HG03442 (cell line): ENCODE data around the gene RBM18.

Experiments used
- ATAC-seq: cut with Tn5 transposase; IDR thresholded peaks from one replicate; pipeline ENCODE4 v1.9.1; 2021; ENCODE audit warnings: mild to moderate bottlenecking, moderate library complexity; ENCODE audit not compliant: unreplicated experiment

Gene RBM18

DNA sequence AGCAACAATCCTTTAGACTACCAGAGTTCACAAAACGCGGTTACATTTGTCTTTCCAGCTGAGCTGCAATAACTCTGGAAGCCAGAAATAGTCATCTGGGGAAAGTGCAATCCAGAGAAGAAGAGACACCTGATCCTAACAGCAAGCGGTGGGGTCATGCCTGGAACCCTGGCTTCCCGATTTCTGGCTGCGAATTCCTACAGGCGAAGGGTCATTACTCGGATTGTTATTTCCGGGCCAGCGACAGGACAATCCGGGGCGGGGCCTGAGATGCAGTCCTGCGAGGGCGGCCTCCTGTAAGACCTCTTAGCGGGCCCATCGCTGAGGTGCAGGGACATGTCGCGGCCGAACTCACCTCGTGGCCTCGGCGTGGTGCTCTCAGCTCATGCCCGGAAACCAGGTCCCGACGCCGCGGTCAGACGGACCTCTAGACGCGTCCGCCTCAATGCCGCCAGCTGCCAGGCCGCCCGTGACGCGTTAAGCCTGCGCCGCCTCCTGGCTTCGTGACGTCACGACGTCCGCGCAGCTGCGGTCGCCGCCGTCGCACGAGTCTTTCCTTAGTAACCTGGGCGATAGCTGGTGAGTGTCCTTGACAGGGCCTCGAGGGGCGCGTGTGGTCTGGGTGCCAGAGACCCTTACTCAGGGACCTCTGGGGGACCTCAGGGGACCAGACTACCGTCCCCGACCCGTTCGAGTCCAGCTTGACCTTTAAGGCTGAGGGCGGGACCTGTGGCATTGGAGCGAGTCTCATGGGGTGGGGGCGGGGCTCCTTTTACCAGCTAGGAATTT is at the start of gene RBM18, which contains the start of gene MRRF:
Gene RBM18, minus strand, starts transcription at position 481 of the 789 bp plus-strand sequence. CDS start 3,348 bp downstream, outside the sequence.
Gene MRRF, plus strand, starts transcription at position 523 of the 789 bp plus-strand sequence. CDS start 6,010 bp downstream, outside the sequence.
- ATAC-seq, result peak; percentile 80

DNA sequence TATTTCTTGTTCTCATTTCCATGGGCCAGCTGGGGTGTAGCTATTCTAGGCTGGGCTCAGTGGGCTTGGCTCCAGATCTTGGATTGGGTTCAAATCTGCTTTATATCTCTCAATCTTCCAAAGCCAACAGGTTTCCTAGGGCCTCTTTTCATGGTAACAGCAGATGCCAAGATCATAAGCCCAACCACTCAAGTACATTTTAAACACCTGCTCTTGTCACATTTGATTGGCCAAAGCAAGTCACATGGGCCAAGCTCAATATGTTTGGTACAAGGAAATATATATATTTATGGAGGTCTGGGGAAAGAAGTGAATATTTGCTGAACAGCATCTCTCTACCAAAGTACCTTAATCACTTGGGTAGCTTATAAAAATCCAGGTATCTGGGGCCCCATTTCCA is 49.5 kb upstream of the RBM18 start:
- no peak for ATAC-seq

GRCh38 chr9:122309861-122310260 is 45.2 kb upstream of the RBM18 start:
- no peak for ATAC-seq

DNA sequence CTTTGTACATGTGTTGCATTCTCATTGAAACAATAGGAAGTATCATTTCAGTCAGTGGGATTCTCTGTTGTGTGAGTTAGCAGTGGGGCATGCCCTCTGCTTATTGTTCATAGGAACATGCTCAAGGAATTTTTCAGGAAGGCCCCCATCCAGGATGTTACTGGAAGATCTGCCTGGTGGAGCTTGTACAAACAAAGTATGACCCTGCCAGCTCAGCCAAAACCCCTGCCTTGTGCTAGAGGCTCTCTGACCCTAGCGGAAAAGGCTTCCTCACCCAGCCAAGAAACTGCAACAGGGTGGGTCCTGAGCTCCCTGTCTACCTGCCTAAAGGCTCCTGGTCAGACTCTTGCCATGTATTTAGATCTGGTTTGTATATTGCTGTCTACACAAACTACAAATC is 43.3 kb upstream of the RBM18 start:
- ATAC-seq, result no peak

DNA sequence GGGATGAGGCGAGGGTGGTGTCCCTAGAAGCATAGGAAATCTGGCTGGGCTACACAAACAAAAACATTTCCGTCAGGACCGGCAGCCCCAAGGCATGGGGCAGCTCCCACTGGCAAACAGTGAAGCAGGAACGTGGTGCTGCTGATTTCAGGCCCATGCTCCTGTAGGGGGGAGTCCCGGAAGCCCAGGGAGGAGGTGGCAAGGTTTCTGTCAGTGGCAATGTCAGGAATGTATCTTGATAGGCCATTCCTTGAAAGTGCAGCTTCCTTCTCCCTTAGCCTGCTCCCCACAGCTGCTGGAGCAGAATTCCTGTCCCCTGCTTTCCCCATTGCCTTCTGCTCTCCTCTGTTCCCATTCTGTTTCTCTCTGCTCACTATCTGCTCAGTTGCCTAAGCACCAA is 42.4 kb upstream of the RBM18 start:
- ATAC-seq, result no peak

DNA sequence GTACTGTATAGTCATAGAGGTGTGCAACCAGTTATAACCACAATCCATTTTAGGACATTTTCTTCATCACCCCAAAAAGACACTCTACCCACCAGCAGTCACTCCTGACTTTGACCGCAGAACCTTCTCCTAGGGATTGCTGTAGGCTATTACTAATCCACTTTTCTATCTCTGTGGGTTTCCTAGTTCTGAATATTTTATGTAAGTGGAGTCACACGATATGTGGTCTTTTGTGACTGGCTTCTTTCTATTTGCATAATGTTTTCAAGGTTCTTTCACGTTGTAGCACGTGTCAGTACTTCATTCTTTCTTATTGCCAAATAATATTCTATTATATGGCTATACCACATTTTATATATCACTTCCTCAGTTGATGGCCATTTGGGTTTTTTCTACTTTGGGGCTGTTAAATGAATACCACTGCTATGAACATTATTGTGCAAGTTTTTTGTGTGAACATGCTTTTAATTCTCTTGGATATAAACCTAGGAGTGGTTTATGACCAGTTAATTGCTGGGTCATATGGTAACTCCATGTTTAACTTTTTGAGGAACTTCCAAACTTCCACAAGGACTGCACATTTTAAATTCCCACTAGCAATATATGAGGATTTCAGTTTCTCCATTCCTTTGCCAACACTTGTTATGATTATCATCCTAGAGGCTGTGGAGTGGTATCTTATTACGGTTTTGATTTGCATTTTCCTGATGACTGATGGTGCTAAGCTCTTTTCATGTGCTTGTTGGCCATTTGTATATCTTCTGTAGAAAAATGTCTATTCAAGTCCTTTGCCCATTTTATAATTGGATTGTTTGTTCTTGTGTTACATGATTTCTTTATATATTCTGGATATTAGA is 37.8 kb upstream of the RBM18 start:
- ATAC-seq, result no peak

DNA sequence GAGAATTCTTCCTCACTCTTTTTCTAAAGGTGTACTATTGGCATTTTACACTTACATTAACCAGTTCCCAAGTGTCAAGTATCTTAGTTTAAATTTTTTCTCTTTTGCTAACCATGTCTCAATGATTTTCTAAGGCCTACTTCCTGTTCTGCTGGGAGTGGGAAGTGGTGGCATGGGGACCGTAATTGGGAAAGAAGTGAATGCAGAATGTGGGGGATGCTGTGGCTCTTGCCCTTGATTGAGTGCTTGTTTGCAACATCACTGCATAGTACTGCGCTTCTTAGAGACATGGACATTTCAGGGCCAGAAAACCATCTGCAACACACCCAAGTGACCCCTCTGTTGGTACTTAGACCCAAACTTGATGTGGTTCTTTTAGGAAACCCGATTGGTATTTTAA is 32.9 kb upstream of the RBM18 start:
- no peak for ATAC-seq

DNA sequence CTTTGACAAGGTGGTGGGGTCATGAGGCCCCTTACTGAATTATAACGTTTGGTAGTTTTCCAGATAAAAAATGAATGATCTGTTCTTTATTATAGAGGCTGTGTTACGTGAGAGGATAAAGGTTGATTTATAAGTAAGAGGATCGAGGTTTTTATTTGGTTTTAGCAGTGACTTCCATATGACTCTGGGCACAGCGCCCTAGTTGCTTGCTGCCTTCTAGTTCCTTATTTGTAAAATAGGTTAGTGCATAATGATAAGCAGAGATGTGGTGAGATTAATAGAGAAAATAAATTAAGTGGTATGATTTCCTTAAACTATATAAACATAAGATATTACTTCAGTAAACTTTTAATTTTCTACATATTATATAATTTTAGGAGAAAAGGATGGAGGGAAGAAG is 29.9 kb upstream of the RBM18 start:
- ATAC-seq, result no peak

- ATAC-seq, result no peak
Measured at GRCh38 chr9:122291458-122291857, 26.8 kb upstream of the RBM18 start.

- no peak for ATAC-seq
Measured at GRCh38 chr9:122287214-122287720, 22.6 kb upstream of the RBM18 start.

DNA sequence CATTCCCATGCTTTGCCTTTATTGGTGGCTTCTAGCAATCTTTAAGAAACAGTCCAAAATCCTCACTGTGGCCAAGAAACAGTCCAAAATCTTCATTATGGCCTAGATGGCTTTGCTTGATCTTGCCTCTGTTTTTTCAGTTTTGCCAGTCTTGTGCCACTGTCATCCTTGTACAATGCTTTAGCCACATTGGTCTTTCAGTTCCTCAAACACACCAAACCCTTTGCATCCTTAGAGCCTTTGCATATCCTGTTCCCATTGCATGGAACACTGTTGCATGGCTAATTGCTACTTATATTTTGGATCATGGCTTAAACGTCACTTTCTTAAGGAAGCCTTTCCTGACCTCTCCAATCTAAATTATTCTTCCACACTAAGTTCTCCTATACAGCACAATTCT is 22.1 kb upstream of the RBM18 start:
- no peak for ATAC-seq

- ATAC-seq, result no peak
Measured at GRCh38 chr9:122281368-122281767, 16.7 kb upstream of the RBM18 start.

GRCh38 chr9:122277285-122277897 is 12.8 kb upstream of the RBM18 start:
- no peak for ATAC-seq

DNA sequence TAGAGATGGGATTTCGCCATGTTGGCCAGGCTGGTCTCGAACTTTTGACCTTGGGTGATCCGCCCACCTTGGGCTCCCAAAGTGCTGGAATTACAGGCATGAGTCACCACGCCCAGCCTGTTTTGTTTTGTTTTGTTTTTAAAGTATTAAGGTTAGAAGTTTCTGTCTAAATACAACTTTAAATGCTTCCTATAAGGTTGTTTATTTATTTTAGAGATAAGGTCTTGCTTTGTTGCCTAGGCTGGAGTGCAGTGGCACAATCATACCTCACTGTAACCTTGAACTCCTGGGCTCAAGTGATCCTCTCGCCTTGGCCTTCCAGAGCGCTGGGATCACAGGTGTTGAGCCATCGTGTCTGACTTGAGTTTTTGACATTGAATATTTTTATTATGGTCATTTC is 11.5 kb upstream of the RBM18 start:
- ATAC-seq, result no peak

GRCh38 chr9:122274055-122274454 is 9.4 kb upstream of the RBM18 start:
- ATAC-seq, result no peak

DNA sequence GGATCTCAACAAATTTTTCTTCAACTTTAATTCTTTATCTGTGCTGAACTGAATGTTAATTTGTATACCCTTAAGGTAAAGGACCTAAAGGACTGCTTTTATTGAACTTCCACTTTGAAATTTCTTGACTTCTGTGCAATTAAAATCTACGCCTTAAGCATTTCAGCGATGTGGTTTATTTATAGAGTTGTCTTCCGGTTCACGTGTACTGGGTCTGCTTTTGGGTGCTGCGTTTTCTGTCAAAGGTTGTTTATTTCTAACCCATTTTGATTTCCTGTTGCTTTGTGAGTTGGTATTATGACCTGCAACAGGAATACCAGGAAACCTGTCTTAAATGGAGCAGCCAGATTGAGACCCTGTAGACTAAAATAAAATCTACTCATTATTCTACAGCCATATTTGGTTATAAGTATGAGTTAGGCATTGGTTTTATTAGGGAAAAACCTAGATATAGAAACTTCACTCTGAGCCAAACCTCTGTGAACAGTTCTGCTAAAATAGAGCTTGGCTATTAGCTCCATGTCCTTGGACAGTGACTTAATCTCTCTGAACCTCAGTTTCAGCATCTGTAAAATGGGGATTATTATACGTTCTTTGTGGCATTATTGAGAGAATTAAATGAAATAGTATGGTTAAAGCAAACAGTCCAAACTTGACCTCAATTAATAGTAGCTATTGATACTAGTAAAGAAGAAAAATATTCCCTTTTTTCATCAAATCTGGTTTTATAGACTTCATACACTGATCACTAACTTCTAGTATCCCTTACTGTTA is 3.6 kb upstream of the RBM18 start:
- ATAC-seq, result no peak

- ATAC-seq, result peak; percentile 26
Measured at GRCh38 chr9:122265149-122265915, 692 bp upstream of the RBM18 start.

DNA sequence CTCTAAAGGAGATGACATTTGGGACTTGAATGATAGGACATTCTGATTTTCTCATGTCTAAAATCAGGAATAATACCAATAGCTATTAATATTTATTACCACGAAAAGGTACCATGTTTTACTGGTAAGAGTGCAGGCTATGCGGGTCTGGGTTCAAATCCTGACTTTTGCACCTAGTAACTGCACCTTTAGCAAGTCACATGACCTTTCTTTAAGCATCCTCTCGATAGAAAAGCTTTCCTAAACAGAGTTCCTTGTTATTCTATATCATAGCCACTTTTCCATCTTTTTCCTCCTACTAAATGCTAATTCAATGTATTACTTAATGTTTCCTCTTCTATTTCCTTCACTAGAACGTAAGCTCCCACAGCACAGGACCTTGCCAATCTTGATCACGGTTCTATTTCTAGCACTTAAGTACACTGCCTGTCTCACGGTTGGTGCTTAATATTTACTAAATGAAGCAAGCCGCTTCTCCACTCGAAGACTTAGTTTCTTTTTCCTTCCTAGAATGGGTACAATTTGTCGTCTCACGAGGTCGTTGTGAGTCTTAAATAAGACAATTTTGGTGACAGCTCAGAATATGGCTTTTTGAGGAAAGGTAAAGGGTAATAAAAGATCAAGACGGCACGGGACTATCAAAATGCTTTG is 816 bp downstream of the RBM18 start:
- ATAC-seq, result no peak

- ATAC-seq, result no peak
Measured at GRCh38 chr9:122262073-122262472, 2.6 kb downstream of the RBM18 start.
